ENCODE data around the gene CFAP77.

- TF ChIP-seq CTCF (IDR thresholded peaks at IDR 0.05 in 2 of 3, conservative IDR thresholded peaks at IDR 0.05 in 1 of 3; ENCODE audit: control insufficient read depth in 2 of 3, extremely low read depth in 1 of 3, insufficient read depth in 1 of 3, low read depth in 3 of 3, low read length in 3 of 3) (no peak), TAF1 (IDR thresholded peaks at IDR 0.05; ENCODE audit: borderline replicate concordance, low read depth, low read length) (no peak), GABPA (IDR thresholded peaks at IDR 0.05; ENCODE audit: low read depth) (no peak)
These were observed 96.1 kb downstream of the CFAP77 start for GRCh38 chr9:132505991-132506655.
